ENCODE measurements around the gene IP6K3.

Gene IP6K3

DNA sequence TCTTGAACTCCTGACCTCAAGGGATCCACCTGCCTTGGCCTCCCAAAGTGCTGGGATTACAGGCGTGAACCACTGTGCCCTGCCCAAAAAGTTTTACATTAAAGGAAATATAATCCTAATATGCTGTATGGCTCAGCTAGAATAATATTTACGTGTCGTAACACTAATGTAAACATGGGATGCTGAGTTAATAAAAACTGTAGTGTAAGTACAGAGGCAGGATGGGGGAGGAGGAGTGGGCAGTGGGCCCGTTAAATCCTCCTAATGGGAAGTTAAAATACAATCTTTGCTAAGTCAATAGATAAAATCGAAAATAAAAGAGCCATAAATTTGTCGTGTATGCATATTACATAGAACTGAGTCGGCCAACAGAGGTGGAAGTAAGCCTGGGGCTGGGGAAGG lies 12.1 kb upstream of the IP6K3 start:
- DNase-seq = no peak

DNA sequence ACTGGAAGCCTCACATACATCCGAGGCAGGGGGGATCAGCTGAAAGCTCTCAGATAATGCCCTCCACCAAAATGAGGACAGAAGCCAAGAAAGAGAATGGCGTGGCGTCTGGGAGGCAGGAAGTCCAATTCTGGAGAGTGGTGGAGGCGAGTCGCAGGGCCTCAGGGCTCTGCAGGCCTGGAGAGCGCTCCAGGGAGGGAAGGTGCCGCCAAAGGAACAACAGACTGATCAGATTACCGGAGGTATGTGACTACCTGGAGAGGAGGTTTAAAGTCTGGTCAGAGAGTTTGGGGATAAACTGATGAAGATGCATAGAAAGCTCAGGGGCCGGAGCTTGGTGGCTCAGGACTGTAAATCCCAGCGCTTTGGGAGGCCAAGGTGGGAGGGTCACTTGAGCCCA lies 11.2 kb upstream of the IP6K3 start:
- no peak for DNase-seq

DNA sequence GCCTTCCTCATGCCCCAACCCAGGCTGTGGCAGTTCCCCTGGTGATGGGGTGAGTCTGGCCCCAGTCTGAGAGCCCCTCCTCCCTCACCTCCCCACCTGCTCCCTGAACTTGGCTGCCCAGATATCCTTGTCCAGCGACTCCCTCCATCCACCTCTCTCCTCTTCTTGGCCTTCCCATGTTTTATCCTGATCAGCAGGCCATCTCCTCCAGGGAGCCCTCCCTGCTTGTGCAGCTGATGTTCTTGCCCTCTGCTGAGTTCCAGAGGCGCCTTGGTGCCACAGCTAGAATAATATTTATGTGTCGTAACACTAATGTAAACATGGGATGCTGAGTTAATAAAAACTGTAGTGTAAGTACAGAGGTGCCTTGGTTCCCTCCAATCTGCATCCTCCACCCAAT lies 10.4 kb upstream of the IP6K3 start:
- DNase-seq = no peak

DNA sequence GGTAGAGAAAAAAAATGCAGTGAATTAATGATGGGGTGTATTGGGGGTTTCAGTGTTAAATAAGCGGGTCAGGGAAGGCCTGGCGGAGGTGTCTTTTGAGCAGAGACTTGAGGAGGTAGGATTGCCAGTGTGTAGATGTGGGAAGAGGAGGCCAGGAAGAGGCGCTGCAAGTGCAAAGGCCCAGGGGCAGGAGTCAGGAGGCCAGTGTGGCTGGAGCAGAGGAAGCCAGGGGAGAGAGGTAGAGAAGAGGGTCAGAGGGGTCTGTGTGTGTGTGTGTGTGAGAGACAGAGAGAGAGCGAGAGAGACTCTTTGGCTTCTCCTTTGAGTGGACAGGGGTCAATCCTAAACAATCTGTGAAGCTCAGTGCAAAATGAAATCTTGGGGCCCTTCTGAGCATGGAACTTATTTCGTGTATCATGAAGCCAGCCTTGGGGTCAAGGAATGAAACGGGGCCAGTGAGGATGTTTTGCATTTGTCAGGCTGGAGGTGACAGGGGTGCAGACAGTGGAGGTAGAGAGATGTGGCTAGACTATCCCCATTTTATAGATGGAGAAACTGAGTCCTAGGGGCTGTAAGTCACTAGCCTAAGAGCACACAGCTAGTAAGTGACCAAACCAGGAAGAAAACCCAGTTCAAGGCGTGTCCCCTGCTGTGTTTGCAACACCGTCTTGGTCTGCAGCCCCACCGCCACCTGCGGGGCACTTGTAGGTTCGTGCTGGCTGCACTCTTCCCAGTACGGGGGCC lies 9.7 kb upstream of the IP6K3 start:
- no peak for DNase-seq

DNA sequence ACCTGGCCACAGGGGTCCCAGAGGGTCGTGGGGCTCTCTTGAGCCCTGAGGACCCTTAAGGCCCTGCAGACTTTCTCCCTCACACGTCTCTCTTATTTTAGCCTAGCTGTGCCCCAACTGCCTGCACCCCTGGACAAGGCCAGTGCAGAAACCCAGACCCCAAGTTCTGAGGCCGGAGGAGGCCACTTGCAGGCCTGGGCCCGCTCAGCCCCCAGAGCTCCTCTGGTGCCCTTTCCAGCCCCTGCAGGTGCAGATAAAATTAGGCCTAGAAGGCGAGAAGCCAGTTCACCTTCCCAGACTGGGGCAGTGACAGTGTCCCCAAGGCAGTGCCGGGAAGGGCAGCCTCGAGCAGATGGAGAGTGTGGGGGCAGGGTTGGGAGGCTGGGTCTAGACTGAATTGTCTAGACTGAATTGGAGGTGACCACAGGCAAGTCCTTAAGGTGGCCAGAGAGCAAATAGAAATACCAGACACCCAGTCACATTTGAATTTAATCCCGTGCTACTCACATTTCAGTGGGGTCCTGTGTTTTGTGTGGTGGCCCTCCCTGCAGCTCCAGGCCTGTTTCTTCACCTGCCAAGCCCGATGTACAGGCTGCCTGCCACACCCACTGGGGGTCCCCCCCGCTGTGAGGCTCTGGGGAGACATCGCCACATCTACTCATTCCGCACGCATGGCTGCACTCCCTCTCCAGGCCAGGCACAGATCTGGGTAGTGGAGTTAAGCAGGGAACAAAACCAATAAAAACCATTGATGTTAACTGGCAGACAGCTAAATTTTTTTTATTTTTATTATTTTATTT lies 8.6 kb upstream of the IP6K3 start:
- DNase-seq = no peak

DNA sequence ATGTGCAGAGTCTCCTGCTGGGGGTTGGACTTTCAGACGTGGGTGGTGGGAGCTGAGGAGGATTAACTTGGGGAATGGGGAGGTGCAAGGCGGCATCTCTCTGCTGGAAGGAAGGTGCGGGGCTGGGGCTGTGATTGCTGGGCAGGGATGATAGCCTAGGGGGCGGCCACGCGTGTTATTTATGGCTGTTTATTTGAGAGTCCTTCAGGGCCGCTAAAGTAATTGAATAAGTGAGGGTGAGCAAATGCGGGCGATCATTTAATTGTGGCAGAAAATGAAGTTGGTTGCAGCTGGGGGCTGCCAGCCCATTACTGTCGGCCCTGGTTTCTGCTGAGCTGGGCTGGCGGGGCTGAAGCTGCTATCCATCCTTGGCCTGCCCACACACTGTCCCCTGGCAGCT lies 7.5 kb upstream of the IP6K3 start:
- no peak for DNase-seq

DNA sequence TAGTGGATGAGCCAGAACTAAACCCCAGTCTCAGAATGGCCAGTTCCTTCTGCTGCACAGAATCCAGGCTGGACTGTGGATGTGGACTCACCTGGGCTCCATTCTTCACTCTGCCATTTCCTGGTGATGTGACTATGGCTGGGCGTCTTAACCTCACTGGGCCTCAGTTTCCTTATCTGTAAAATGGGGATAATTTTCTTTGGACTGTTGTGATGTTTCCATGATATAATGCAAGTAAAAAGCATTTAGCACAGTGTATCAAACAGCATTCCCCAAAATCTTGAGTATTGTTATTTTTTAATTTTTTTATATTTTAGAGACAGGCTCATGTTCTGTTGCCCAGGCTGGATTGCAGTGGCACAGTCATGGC lies 5.9 kb upstream of the IP6K3 start:
- no peak for DNase-seq

DNA sequence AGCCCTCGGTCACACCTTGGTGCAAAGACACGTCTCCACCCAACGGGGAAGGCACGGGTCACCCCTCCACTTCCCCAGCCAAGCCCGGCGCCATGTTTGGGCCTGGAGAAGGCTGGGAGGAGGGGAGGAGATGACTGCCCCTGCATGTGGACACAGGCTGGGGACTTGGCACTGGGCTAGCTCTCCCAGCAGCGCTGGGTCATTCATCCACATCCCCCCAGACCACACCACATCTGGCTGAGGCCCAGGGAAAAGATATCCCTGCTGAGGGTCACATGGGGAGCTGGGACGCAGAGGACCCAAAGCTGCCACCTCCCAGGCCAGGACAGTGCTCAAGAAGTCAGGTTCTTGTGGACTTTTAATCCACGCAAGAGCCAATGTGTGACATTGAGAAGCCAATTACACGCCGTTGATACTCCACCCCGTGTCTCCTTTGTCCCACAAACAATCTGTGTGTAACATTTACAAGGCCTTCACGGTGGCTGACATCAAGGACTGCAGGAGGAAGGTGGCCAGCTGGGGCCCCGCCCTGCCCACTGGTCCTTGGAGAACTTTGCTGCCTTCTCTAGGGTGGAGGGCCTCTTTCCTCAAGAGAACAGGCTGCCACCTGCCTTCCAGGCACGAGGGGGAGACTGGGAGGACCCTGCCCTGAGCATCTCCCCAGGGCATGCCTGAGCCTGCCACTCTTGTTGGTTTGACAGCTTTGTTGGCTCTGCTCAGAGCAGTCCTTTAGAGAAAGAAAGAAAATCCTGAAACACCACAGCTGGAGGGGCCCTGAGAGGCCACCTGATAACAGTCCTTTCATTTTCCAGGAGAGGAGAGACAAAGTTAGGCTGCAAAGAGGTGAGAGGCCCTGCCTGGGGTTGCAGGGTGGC lies 5.3 kb upstream of the IP6K3 start:
- no peak for DNase-seq

DNA sequence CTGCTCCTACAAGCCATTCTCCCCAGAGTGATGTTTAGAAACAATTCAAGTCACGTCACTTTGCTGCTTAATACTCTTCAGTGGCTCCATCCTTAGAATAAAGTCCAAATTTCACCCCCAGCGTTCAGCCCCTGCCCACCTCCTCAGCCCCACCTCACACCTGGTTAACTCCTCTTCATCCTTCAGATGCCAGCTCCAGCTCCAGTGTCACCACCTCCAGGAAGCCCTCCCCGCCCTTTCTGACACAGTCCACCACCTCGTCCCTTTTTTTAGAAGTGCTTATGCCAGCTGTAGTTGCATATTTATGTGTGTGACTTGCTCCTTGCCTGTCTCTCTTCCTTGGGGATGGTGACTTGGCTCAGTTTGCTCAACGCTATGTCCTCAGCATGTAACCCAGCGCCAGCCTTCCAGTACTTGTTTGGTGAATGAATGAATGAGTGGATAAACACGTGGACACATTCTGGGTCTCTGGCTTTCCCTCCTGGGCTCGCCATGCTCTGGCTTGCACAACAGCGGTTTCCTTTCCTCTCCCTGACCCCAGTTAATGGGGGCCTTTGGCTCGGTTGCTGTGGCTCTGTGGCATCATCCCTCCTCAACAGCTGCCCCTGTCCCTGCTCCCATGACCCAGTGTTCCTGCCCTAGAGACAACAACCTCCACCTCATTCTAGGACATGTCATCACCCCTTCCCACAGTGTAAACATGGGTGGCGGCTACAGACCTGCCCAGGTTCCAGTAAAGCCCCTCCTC lies 3.7 kb upstream of the IP6K3 start:
- DNase-seq = no peak

DNA sequence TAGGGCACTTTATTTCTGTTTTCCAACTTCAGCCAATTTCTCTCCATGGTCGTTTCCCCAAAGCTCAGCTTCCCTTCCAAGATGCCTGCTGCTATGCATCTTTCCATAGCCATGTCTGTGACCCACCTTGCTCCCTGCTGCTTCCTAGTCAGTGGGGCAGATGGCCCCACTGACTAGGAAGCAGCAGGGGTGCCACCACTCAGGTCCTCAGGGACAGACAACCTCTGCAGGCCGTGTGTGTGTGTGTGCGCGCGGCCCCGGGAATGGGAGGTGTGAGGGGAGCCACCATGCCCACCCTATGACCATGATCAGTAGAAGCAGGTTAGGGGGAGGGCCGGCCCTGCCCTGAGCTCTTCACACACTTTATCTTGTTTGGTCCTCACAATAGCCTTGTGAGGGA lies 2.7 kb upstream of the IP6K3 start:
- no peak for DNase-seq

DNA sequence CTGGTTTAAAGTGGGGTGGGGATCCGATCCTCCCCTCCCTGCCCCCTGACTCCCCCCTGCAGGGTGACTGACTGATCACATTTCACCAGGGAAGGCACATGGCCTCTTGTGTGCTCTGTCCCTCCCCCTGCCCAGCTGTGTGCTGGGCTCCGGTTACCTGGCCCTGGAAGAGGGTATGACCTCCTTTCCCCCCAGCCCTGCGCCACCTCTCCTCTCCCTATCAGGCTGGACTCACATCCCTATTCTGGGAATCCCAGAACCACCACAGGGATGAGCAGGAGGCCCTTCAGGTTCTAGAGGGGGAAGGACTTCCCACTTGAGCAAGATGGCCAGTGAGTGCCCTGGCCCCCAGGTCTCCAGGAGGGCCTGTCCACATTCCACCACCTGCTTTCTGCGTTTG lies 2.1 kb upstream of the IP6K3 start:
- DNase-seq = no peak

DNA sequence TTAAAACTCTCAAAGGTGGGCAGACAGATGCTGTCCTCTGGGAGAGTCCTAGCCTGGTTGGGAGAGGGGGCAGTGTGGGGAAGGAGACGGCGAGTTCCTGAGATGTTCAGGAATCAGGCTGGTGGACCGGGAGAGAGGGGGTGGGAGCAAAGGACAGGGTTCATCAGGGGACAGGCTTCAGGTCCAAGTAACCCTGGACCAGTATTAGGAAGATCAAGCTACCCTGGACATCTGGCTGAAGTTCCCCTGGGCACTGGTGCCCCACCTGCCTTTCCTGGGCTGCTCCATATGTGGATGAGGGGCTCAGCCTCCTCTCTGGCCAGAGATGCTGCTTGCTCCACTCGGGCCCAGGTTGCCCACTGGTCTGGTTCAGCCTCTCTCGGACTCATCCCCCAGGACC lies 1.1 kb upstream of the IP6K3 start:
- no peak for DNase-seq

DNA sequence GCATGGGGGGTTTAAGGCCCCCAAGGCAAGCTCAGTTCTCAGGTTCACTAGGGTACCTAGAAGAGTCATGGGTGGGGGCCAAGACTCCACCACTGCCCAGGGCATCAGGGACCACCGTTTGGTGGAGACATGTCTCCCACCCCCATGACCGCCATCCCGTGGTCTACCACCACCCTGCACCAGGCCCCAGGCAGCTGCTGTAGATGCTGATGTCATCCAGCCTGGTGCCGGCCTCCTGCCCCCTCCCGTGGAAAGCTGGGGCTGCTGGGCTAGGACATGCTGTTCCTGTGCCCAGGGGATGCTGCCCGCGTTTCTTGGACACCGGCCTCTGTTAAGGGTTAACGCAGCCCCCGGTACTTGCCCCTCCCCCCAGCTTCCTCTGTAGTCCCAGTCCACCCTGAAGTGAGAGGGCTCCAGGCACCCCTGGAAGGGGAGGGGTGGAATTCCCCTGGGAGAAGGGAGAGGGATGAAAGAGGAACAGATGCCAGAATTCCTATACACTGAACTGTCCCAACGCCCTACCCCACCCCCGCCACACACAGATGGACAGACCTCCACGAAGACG lies 587 bp downstream of the IP6K3 start:
- DNase-seq = peak; percentile 43

DNA sequence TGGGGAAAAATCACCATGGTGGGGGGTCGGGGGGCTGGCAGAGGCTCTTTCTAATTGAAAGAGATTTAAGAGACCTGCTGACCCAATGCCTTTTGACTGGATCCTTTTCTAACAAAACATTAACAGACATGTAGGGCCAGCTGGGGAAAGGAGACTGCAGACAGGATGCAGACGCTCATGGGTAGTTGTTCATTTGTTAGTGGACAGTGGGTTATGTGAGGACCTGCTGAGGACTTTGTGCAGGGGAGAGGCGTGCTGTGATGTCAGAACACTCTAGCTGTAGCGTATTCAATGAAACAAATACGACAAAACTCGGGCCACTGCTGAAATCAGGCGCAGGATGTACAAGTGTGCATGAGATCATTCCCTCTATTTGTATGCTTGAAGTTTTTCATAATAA lies 1.2 kb downstream of the IP6K3 start:
- DNase-seq = no peak

DNA sequence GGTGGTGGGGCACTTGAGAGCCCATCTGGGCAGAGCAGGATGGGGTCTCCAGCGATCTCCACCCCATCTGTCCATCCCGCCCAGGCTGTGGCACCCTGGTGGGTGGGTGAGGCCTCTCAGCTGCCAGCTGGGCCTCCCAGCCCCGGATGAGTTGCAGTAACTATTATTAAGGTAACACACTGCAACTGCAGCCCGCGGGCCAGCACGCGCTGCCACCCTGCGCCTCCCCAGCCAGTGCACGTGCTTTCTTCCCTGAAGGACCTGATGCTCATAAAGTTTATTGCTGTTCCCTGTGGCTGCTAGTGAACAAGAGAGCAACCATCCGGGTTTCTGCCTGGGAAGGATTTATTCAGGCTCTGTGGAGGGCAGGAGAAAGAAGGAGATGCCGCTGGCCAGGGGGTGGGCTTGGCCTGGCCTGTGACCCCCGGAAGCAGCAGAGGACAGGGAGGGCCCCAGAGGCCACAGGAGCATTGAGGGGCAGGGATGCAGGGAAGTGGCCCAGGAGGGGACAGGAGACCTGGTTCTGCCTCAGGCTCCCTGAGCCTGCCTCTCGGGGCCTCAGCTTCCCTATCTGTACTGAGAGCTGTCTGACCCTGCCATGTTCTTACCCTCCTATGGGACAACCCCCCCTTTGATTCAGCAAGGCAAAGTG lies 1.7 kb downstream of the IP6K3 start:
- no peak for DNase-seq

DNA sequence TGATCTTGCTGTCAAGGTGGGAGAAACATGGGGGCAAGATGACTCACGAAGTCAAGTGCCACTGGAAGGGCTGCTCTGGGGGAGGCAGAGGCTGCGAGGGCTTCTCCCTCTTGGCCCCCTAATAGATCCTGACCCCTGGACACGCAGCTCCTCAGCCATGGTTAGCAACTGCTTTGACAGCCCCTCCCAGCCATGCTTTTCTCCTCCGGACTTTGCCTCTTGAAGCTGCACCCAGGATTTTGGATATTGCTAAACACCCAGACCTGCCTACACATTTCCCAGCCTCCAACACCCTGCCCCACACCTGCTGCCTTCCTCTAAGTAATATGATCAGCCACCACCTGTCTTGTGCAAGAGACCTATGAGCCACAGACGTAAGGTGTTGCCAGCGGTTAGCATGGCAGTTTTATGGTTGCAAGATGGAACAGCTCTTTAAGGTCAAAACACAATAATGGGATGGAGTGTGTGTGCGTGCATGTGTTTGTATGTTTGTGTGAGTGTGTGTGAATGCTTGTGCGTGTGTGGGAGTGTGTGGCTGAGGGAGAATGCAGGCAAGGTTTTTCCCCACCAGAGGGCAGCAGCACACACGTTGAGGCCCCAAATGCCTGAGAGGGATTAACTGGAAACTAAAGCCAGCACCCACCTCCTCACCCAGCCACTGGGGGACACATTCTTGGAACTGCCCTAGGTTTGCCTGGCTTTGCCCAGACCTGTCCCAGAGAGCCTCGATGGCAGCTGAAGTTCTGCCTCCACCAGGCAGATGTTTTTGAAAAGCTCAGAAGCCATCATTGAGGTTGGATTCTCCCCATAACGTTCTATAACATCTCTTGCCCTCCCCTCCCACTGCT lies 2.5 kb downstream of the IP6K3 start:
- peak; percentile 65 for DNase-seq

DNA sequence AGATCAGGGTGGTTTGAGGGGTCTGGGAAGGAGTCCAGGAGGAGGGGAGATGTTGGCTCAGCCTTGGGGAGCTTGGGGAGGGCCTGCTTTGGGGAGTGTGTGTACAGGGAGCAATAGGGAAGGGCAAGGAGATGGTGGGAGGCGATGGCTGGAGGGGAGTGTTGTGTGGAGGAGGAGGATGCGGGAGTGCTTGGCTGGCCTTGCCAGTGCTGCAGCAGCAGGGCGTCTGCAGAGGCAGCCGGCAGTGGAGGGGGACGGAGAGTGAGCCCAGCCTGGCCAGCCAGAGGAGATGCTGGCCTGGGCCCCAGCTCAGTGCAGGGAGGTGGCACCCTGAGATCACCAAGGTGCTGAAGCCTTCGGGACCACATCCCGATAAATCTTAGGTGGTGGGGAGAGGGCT lies 3.9 kb downstream of the IP6K3 start:
- no peak for DNase-seq

DNA sequence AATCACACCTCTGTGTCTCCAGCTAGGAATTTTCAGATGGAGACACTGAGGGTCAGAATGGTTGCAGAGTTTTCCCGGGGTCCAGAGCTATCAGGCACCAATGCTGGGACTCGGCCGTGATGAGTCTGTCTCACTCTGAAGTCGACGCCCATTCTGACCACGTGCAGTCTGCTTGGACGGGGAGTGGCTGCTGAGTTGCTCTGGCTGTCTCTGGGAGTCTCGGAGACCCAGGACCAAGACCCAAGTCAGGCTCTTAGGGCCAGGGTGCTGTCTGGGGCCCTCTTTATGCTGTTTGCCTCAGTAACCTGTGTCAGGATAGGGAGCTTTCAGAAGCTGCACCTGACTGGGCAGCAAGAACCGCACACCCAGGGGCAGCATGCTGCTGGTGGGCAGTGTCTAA lies 4.6 kb downstream of the IP6K3 start:
- no peak for DNase-seq

DNA sequence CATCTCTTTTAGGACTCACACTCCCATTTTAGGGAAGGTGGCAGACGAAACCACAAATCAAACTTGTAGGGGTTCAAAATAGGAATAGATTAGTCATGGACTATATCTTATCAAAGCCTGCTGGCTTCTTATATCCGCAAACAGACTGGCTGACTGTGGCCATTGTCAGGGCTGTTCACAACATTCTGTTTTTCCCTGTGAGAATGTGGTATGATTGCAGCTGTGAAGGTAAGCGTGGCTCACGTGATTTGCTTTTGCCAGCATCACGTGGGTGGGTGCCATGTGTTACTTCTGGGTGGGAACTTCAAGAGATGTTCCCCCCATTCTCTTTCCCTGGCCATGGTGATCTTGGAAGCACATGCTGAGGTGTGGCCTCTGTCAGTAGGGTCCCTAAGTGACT lies 5.9 kb downstream of the IP6K3 start:
- no peak for DNase-seq

DNA sequence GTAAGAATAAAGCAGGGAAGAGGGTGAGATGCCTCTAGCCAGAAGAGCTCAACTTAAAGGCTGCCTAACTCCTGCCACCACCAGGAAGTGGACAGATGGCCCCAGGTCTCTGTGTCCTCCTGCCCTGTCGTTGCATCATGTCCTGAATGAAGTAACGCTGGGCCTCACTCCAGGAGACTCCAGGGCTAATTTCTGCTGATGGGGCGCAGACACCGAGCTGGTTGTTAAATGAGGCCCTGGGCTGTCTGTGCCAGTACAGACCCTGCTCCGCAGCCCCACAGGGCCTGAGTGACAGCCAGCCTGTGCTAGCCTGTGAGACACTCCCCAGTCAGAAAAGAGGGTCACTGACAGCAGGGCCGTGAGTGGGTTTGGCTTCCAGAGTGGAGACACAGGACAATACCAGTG lies 6.5 kb downstream of the IP6K3 start:
- no peak for DNase-seq

DNA sequence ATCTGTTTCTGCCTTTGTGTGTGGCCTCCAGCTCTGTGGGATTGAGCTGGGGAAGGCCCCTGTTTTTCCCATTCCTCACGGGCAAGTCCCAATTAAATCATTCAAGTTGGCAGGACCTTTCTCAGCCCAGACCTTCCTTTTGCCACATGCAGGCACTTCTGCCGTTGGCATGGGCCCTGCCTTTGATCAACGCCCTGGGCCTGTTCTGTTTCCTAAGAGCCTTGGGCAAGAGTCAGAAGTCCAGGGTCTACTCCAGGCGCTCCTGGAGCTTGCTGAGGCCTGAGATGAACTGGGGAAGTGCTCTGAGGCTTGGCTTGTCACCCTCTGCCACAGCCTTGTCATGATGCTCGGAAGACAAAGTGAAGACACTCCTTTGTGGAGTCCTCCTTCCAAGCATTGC lies 7.1 kb downstream of the IP6K3 start:
- no peak for DNase-seq

All from fibroblast of skin of right quadriceps (primary cell).